Gastrocnemius medialis (tissue), 4 donors: ENCODE results near the gene RASGEF1B. TPM values are rescaled to one million over a fixed set of nuclear protein-coding genes. Genes with fewer than 3 reads are reported as not detected.

ENCODE experiments used
- ATAC-seq, 2 donors: fragments of 150-250 bp; one replicate each; pipeline ENCODE4 v1.9.1; 2016
- DNase-seq, 2 donors: peaks; one replicate each; pipeline ENCODE4 v3.0.0-alpha.2; 2019
- H3K27ac ChIP-seq, 4 donors: fragments of 200-600 bp; sonication (generic); 1 replicate in 1 of 4; 2 replicates in 3 of 4; pipeline ENCODE4 v1.5.1; 2016 to 2018; ENCODE audit warnings: mild to moderate bottlenecking in 2 of 4, moderate library complexity in 1 of 4
- H3K27me3 ChIP-seq, 3 donors: fragments of 200-600 bp; sonication (generic) in 2 of 3; 1 replicate in 1 of 3; 2 replicates in 2 of 3; pipeline versions ENCODE4 v1.5.1 to v1.6.0; 2016 to 2019; ENCODE audit warnings: mild to moderate bottlenecking in 1 of 3, moderate library complexity in 1 of 3
- H3K36me3 ChIP-seq, 2 donors: fragments of 200-600 bp; sonication (generic) in 1 of 2; one replicate each; pipeline ENCODE4 v1.5.1; 2017 to 2018
- H3K4me1 ChIP-seq, 2 donors: fragments of 200-600 bp; sonication (generic) in 1 of 2; one replicate each; pipeline ENCODE4 v1.5.1; 2016 to 2017; ENCODE audit warnings: mild to moderate bottlenecking in 2 of 2
- H3K4me3 ChIP-seq, 4 donors: fragments of 200-600 bp; sonication (generic) in 3 of 4; 1 replicate in 1 of 4; 2 replicates in 3 of 4; pipeline ENCODE4 v1.5.1; 2016 to 2019; ENCODE audit warnings: mild to moderate bottlenecking in 2 of 4
- H3K9me3 ChIP-seq, 3 donors: fragments of 200-600 bp; sonication (generic) in 2 of 3; 1 replicate in 1 of 3; 2 replicates in 2 of 3; pipeline ENCODE4 v1.5.1; 2016 to 2019
- CTCF ChIP-seq, 5 experiments: fragments of 450-650 bp in 3 of 5; fragments of 200-600 bp in 2 of 5; sonication (generic) in 2 of 5; IDR thresholded peaks in 4 of 5; conservative IDR thresholded peaks in 1 of 5; 1 replicate in 4 of 5; 2 replicates in 1 of 5; pipeline ENCODE4 v1.5.1; 2016 to 2019; ENCODE audit warnings: antibody characterized with exemption in 5 of 5, mild to moderate bottlenecking in 3 of 5, moderate library complexity in 3 of 5
- POLR2A ChIP-seq, 2 donors: fragments of 450-650 bp; IDR thresholded peaks; one replicate each; pipeline ENCODE4 v1.6.1; 2017; ENCODE audit warnings: antibody characterized with exemption in 2 of 2, mild to moderate bottlenecking in 2 of 2, moderate library complexity in 2 of 2
- in situ Hi-C, 4 donors: fragments of 200-750 bp; cut with MboI; loops; one replicate each; pipeline versions ENCODE4 v1.15.0 to v1.8.0; 2017; ENCODE audit warnings: low sequenced_read_pairs in 4 of 4
- intact Hi-C: fragments of 100-400 bp; cut with DNase I; formaldehyde crosslinking; loops from one replicate; pipeline ENCODE4 v1.15.1; 2023; ENCODE audit warnings: low total_unique reads
- total RNA-seq, 4 donors: library from RNA; depleted of rRNA; stranded (reverse); fragments of >200 nt; gene quantifications; one replicate each; pipeline versions ENCODE4 v1.1.0 to v1.2.3, GENCODE V29; 2016

Gene RASGEF1B
- total RNA-seq, 4 donors from 2014 or later = 1.9 to 6.0 (median 5.2) TPM

GRCh38 chr4:81436941-81437574 is 34.6 kb downstream of the RASGEF1B start:
- no peak overlapping the region for H3K27ac ChIP-seq
- in situ Hi-C loops = no loop called here
- DNase-seq = no peak

GRCh38 chr4:81436096-81436495 is 35.6 kb downstream of the RASGEF1B start:
- intact Hi-C loops = no loop called here
- TF ChIP-seq POLR2A (IDR thresholded peaks at IDR 0.05) (no peak), CTCF (IDR thresholded peaks at IDR 0.05 in 4 of 5, conservative IDR thresholded peaks at IDR 0.05 in 1 of 5) (no peak)
- Histone ChIP-seq H3K27ac (no peak overlapping the region), H3K9me3 (no peaks in the 10 kb centered on the region), H3K4me3 (no peak overlapping the region), H3K27me3 (no peaks in the 10 kb centered on the region), H3K36me3 (peaks cover 0 to 50% of the 10 kb centered on the region in 2 donors), H3K4me1 (no peaks in the 10 kb centered on the region)
- in situ Hi-C loops = no loop called here
- no peak for DNase-seq
- ATAC-seq = no peak

More at GRCh38 chr4:81436941-81437574, 34.6 kb downstream of the RASGEF1B start:
- no peaks in the 10 kb centered on the region for H3K4me1 ChIP-seq
- ATAC-seq = no peak
- H3K4me3 ChIP-seq = no peak overlapping the region
- H3K36me3 ChIP-seq = peaks cover 0 to 51% of the 10 kb centered on the region in 2 donors
- TF ChIP-seq POLR2A (IDR thresholded peaks at IDR 0.05) (no peak), CTCF (IDR thresholded peaks at IDR 0.05 in 4 of 5, conservative IDR thresholded peaks at IDR 0.05 in 1 of 5) (no peak)
- no peaks in the 10 kb centered on the region for H3K9me3 ChIP-seq
- H3K27me3 ChIP-seq = no peaks in the 10 kb centered on the region
- intact Hi-C loops = no loop called here

- in situ Hi-C loops (no loop called here), intact Hi-C loops (no loop called here)
- Histone ChIP-seq H3K9me3 (no peaks in the 10 kb centered on the region), H3K27ac (no peak overlapping the region), H3K27me3 (no peaks in the 10 kb centered on the region), H3K4me3 (no peak overlapping the region), H3K36me3 (peaks cover 0 to 36% of the 10 kb centered on the region in 2 donors), H3K4me1 (no peaks in the 10 kb centered on the region)
- no peak for DNase-seq
- ATAC-seq = no peak
- TF ChIP-seq CTCF (IDR thresholded peaks at IDR 0.05 in 4 of 5, conservative IDR thresholded peaks at IDR 0.05 in 1 of 5) (no peak), POLR2A (IDR thresholded peaks at IDR 0.05) (no peak)
Observed at GRCh38 chr4:81432825-81433224, 38.9 kb downstream of the RASGEF1B start.

- TF ChIP-seq POLR2A (IDR thresholded peaks at IDR 0.05) (no peak), CTCF (IDR thresholded peaks at IDR 0.05 in 4 of 5, conservative IDR thresholded peaks at IDR 0.05 in 1 of 5) (no peak)
- ATAC-seq = no peak
- in situ Hi-C loops (no loop called here), intact Hi-C loops (no loop called here)
- H3K27ac ChIP-seq = no peak overlapping the region
- peaks cover 0 to 41% of the 10 kb centered on the region in 2 donors for H3K36me3 ChIP-seq
- no peaks in the 10 kb centered on the region for H3K9me3 ChIP-seq
- no peaks in the 10 kb centered on the region for H3K27me3 ChIP-seq
- no peak for DNase-seq
- no peaks in the 10 kb centered on the region for H3K4me1 ChIP-seq
- H3K4me3 ChIP-seq = no peak overlapping the region
Observed at GRCh38 chr4:81431971-81432370, 39.7 kb downstream of the RASGEF1B start.

- H3K27ac ChIP-seq = no peak overlapping the region
- peaks cover 0 to 41% of the 10 kb centered on the region in 2 donors for H3K36me3 ChIP-seq
- H3K4me3 ChIP-seq = no peak overlapping the region
- intact Hi-C loops (no loop called here), in situ Hi-C loops (no loop called here)
- H3K27me3 ChIP-seq = no peaks in the 10 kb centered on the region
- H3K9me3 ChIP-seq = no peaks in the 10 kb centered on the region
- no peak for DNase-seq
- H3K4me1 ChIP-seq = no peaks in the 10 kb centered on the region
- no peak for TF ChIP-seq POLR2A (IDR thresholded peaks at IDR 0.05)
- TF ChIP-seq CTCF (IDR thresholded peaks at IDR 0.05 in 4 of 5, conservative IDR thresholded peaks at IDR 0.05 in 1 of 5) = no peak
- ATAC-seq = no peak
Observed at GRCh38 chr4:81429607-81430006, 42.1 kb downstream of the RASGEF1B start.
